Ishikawa (cell line): ENCODE data around the gene HOXA6.

Experiments
- CEBPB ChIP-seq: IDR thresholded peaks from 2 replicates; pipeline ENCODE4 v1.6.1; 2012
- CREB1 ChIP-seq: IDR thresholded peaks from 2 replicates; pipeline ENCODE4 v1.6.1; 2012; ENCODE audit warnings: low read depth
- EGR1 ChIP-seq: IDR thresholded peaks from 2 replicates; pipeline ENCODE4 v1.6.1; 2012
- EP300 ChIP-seq: IDR thresholded peaks from 2 replicates; pipeline ENCODE4 v1.6.1; 2012; ENCODE audit warnings: borderline replicate concordance
- FOXM1 ChIP-seq: IDR thresholded peaks from 2 replicates; pipeline ENCODE4 v1.6.1; 2012; ENCODE audit warnings: low read depth, borderline replicate concordance
- NFIC ChIP-seq: IDR thresholded peaks from 2 replicates; pipeline ENCODE4 v1.6.1; 2012
- RAD21 ChIP-seq: IDR thresholded peaks from 2 replicates; pipeline ENCODE4 v1.6.1; 2012; ENCODE audit warnings: low read depth
- TAF1 ChIP-seq: IDR thresholded peaks from 2 replicates; pipeline ENCODE4 v1.6.1; 2012; ENCODE audit warnings: low read depth, mild to moderate bottlenecking
- TCF12 ChIP-seq: IDR thresholded peaks from 2 replicates; pipeline ENCODE4 v1.6.1; 2012; ENCODE audit warnings: low read depth
- TEAD4 ChIP-seq: IDR thresholded peaks from 2 replicates; pipeline ENCODE4 v1.6.1; 2012
- YY1 ChIP-seq: IDR thresholded peaks from 2 replicates; pipeline ENCODE4 v1.6.1; 2012; ENCODE audit warnings: low read depth
- ZBTB7A ChIP-seq: IDR thresholded peaks from 2 replicates; pipeline ENCODE4 v1.6.1; 2012; ENCODE audit warnings: low read depth
- TF ChIP-seq, protein P1 (sequence below): IDR thresholded peaks from 2 replicates; pipeline ENCODE4 v1.6.1; 2012; ENCODE audit warnings: low read depth, mild to moderate bottlenecking
- TF ChIP-seq, protein P2 (sequence below): IDR thresholded peaks from 2 replicates; pipeline ENCODE4 v1.6.1; 2012
- TF ChIP-seq, protein P3 (sequence below): IDR thresholded peaks from 2 replicates; pipeline ENCODE4 v1.6.1; 2012

HOXA6 gene

DNA sequence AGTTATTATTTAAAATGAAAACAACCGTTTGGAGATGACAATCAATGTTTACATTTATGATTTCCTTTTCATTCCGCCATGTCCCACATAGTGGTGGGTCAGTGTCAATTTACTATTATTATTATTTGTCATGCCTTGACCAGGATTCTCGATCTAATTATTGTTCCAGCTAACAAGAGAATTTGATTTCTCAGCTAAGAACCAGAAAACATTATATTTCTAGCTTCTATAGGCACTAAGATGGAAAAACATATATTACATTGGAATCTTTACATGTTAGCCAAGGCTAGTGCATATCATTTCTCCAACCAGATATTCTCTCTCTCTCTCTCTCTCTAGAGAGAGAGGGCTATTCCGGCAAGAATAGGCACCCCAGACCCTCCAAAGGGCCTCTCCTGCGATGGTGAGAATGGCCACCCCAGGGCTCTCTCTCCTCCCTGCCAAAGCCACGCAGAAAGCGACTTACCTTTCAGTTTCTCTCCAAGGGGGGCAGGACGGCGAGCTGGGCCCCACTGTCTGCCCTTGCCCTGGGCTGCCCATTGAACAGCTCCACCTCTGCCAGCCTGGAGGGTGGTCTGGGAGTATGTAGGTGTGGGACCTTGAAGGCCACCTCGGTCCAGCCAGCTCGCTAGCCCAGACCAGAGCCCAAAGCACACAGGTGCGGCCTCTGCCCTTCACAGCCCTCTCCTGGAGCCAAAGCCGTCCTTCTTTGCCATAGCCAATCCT, 2.4 kb upstream of the HOXA6 start:
- TF ChIP-seq EP300 (no peak), RAD21 (no peak), YY1 (no peak), TEAD4 (no peak), CEBPB (no peak), ZBTB7A (no peak), TAF1 (no peak)

DNA sequence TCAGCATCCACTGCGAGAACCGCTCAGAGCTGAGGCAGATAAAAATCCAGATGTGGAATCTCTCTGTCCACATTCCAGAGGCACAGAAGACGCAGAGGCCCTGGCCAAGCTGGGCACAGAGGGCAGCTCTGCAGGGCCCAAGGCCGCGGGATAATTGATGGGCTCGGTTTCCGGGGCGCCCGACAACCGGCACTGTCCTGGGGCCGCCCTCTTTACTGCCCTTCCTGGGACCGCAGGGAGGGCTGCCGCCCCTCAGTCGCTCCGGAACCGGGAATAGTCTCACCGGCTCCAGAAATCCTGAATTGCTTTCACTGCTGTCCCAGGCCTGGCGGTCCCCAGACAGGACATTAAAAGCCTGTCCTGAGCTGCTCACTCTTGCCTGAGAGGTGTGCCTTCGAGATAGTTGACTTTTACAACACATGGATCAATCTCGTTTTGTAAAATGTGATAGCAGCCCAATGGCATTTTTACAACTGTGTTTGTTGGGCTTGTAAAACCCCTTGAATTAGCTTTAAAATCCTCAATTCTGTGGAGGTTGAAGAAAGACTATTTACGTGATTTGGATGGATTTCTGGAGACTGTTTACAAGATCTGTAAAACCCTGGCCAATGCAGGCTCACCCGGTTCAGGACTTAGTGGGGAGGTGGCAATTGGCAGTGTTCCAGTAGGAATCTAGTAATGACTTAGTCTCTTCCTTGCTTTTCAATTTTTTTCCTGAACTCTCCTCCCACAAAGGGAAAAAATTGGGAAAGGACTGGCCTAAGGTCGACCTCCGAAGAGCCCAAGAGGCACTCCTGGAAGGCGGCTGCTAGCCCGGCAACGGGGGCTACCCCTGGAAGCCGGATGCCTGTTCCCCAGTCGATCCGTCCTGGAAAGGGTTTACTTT, 1.4 kb upstream of the HOXA6 start:
- TF ChIP-seq, protein P1, sequence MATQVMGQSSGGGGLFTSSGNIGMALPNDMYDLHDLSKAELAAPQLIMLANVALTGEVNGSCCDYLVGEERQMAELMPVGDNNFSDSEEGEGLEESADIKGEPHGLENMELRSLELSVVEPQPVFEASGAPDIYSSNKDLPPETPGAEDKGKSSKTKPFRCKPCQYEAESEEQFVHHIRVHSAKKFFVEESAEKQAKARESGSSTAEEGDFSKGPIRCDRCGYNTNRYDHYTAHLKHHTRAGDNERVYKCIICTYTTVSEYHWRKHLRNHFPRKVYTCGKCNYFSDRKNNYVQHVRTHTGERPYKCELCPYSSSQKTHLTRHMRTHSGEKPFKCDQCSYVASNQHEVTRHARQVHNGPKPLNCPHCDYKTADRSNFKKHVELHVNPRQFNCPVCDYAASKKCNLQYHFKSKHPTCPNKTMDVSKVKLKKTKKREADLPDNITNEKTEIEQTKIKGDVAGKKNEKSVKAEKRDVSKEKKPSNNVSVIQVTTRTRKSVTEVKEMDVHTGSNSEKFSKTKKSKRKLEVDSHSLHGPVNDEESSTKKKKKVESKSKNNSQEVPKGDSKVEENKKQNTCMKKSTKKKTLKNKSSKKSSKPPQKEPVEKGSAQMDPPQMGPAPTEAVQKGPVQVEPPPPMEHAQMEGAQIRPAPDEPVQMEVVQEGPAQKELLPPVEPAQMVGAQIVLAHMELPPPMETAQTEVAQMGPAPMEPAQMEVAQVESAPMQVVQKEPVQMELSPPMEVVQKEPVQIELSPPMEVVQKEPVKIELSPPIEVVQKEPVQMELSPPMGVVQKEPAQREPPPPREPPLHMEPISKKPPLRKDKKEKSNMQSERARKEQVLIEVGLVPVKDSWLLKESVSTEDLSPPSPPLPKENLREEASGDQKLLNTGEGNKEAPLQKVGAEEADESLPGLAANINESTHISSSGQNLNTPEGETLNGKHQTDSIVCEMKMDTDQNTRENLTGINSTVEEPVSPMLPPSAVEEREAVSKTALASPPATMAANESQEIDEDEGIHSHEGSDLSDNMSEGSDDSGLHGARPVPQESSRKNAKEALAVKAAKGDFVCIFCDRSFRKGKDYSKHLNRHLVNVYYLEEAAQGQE, result no peak
- 0 out of 2 replicates have a peak, but pooled peaks have one; percentile 31 for TF ChIP-seq NFIC

DNA sequence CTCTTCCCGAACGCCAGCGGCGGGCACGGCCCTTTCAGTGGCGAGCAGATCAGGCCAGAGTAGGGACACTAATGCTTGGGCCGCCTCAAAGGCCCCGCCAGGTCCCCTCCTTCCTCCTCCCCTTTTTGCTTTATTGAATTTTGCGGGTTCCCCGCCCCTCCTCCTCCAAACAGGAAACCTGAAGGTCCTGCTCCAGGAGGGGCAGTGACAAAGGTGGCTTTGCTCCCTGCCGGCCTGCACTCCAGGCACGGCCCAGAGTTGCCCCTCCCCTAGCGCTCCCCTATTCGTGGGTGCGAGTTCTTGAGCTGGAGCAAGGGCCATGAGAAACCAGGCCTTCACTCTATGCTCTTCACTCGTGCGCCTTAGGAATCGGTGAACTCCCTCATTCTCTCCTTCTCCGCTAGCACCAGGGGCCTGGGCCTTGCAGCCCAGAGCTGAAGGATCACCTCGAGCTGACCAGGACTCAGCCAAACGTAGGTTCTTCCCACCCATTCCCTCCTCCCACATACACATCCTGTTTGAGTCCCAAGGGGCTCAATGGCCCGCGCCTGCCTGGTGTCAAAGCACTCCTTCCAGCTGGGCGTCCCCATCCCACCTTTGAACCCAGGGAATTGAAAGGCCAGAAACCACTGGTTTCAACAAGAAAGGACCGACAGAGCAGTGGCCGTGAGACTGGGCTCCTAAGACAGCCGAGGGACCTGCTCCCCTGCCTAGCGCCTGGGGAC, 619 bp upstream of the HOXA6 start:
- no peak for TF ChIP-seq RAD21
- 0 out of 2 replicates have a peak, but pooled peaks have one; percentile 11 for TF ChIP-seq TAF1
- TF ChIP-seq TEAD4, result no peak
- TF ChIP-seq, protein P1, result no peak

DNA sequence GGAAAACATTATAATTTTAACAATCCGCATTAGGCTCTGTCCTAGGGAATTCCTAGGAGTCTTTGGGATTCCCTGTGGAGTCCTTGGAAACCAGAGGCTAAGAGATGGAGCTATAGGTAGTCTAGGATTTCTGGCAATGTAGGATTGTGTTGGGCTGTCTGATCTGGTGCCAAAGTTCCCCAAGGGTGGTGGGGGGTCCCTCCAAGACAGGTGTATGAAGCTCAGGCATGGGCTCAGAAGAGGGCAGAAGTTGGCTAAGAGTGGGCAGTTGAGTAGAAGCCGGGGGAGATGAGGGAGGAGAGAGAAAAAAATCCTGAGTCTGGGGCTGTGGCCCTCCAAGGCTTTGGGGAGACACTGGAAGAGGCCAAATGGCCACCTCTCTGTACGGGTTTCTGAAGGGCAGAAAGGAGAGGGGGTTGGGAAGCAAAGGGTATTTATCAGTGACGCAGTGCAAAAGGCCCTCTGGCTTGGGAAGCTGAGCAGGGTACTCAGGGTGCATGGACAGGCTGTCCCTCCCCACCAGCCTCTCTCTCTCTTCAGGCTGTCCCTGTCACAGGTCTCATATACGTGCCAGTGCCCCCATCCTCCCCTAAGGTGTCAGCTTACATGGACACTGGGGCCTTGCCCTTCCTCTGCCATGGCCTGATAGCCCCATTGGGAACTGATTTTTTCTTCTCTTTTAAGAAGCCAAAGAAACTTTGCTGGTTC, 929 bp downstream of the HOXA6 start:
- TF ChIP-seq CEBPB (no peak), YY1 (no peak), FOXM1 (no peak), EP300 (no peak), TEAD4 (no peak), NFIC (no peak), RAD21 (no peak), TAF1 (no peak), ZBTB7A (no peak), CREB1 (no peak), EGR1 (no peak), TCF12 (no peak)
- TF ChIP-seq, protein P2, sequence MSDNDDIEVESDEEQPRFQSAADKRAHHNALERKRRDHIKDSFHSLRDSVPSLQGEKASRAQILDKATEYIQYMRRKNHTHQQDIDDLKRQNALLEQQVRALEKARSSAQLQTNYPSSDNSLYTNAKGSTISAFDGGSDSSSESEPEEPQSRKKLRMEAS, result no peak
- TF ChIP-seq, protein P3, sequence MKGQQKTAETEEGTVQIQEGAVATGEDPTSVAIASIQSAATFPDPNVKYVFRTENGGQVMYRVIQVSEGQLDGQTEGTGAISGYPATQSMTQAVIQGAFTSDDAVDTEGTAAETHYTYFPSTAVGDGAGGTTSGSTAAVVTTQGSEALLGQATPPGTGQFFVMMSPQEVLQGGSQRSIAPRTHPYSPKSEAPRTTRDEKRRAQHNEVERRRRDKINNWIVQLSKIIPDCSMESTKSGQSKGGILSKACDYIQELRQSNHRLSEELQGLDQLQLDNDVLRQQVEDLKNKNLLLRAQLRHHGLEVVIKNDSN, result no peak

DNA sequence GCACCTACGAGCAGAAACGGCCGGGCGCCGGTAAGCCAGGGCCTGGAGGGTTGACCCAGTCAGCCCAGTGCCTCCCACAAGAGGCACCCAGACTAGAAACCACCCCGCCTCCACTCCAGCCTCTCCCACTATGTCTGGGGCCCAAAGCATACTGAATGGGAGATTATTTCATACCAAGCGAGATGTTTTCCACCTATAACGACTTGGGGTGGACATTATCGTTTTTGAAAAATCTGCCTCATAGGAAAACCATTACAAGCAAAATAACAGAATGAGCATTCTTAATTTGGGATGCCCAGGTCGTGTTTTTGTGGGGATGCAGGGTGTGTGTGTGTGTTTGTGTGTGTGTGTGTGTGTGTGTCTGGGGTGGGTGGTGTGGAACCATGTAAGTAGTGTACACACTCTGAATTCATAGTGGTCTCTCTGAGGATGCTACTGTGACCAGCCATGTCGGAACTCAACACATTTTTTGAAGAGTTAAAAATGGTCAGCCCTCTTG, 1.6 kb downstream of the HOXA6 start:
- TF ChIP-seq, protein P1, result no peak
- TF ChIP-seq, protein P2, result no peak
- TF ChIP-seq TAF1 (no peak), TCF12 (no peak), CEBPB (no peak), FOXM1 (no peak), RAD21 (no peak), CREB1 (no peak), NFIC (no peak)
- TF ChIP-seq, protein P3, result no peak
